K562 (cell line): Measurements from ENCODE around the gene HCN3. TPM values are rescaled to one million over a fixed set of nuclear protein-coding genes. Genes with fewer than 3 reads are reported as not detected.

Source experiments
- ARID3A ChIP-seq: IDR thresholded peaks from 2 replicates; pipeline ENCODE4 v1.6.1; 2012; ENCODE audit warnings: low read depth, low read length, improper control_type of control experiment, borderline replicate concordance
- ATF1 ChIP-seq, 2 experiments: fragments of 450-650 bp in 1 of 2; IDR thresholded peaks; 2 replicates each; pipeline ENCODE4 v1.6.1; 2016; ENCODE audit warnings: missing compliant biosample characterization in 1 of 2, missing genetic modification characterization in 1 of 2
- E2F5 ChIP-seq: sonication (generic); formaldehyde crosslinking; IDR thresholded peaks from 2 replicates; pipeline ENCODE4 v1.8.0; 2022; ENCODE audit warnings: mild to moderate bottlenecking, missing genetic modification reagents
- ETS1 ChIP-seq: conservative IDR thresholded peaks from 2 replicates; pipeline ENCODE4 v1.6.1; 2011; ENCODE audit warnings: low read depth, mild to moderate bottlenecking, low read length; ENCODE audit not compliant: control insufficient read depth
- HDGF ChIP-seq: fragments of 450-650 bp; IDR thresholded peaks from 2 replicates; pipeline ENCODE4 v1.6.1; 2016
- IFI16 ChIP-seq: fragments of 250-450 bp; sonication (Bioruptor Pico); IDR thresholded peaks from 2 replicates; pipeline ENCODE4 v2.1.2; 2022; ENCODE audit warnings: mild to moderate bottlenecking, inconsistent platforms
- KLF16 ChIP-seq: IDR thresholded peaks from 2 replicates; pipeline ENCODE4 v1.6.1; 2016; ENCODE audit warnings: antibody characterized with exemption
- MLX ChIP-seq, 2 experiments: fragments of 450-650 bp in 1 of 2; sonication (generic) in 1 of 2; formaldehyde crosslinking; conservative IDR thresholded peaks; 2 replicates each; pipeline versions ENCODE4 v1.4.0 to v1.8.1; 2020 to 2022; ENCODE audit warnings: mild to moderate bottlenecking in 1 of 2, missing genetic modification reagents in 1 of 2
- MTF1 ChIP-seq: fragments of 250-450 bp; sonication (Bioruptor Pico); IDR thresholded peaks from 2 replicates; pipeline ENCODE4 v1.9.0; 2021; ENCODE audit warnings: moderate library complexity, mild to moderate bottlenecking, inconsistent platforms, borderline replicate concordance
- NBN ChIP-seq: fragments of 450-650 bp; IDR thresholded peaks from 2 replicates; pipeline ENCODE4 v1.6.1; 2016; ENCODE audit warnings: low read depth, mild to moderate bottlenecking
- RNF2 ChIP-seq: sonication (generic); IDR thresholded peaks from 2 replicates; pipeline ENCODE4 v1.6.1; 2016
- RNF219 ChIP-seq: fragments of 250-450 bp; sonication (Bioruptor Pico); IDR thresholded peaks from 2 replicates; pipeline ENCODE4 v1.5.0; 2022; ENCODE audit warnings: mild to moderate bottlenecking
- TCF7L2 ChIP-seq: fragments of 150-350 bp; IDR thresholded peaks from 2 replicates; pipeline ENCODE4 v1.6.1; 2016; ENCODE audit warnings: low read depth, mild to moderate bottlenecking, low read length, moderate library complexity
- TFAP4 ChIP-seq: sonication (generic); formaldehyde crosslinking; IDR thresholded peaks from 2 replicates; pipeline ENCODE4 v1.8.0; 2022; ENCODE audit warnings: missing genetic modification reagents, mild to moderate bottlenecking, moderate library complexity, borderline replicate concordance
- USF1 ChIP-seq: sonication (generic); formaldehyde crosslinking; IDR thresholded peaks from 2 replicates; pipeline ENCODE4 v1.9.0; 2022; ENCODE audit warnings: mild to moderate bottlenecking, missing genetic modification reagents
- ZC3H4 ChIP-seq: sonication (generic); formaldehyde crosslinking; IDR thresholded peaks from 2 replicates; pipeline ENCODE4 v1.9.0; 2021; ENCODE audit warnings: missing genetic modification reagents, borderline replicate concordance
- ZNF124 ChIP-seq: sonication (generic); formaldehyde crosslinking; IDR thresholded peaks from 2 replicates; pipeline ENCODE4 v1.8.1; 2022; ENCODE audit warnings: missing genetic modification reagents
- ZNF75A ChIP-seq: fragments of 450-650 bp; formaldehyde crosslinking; IDR thresholded peaks from 2 replicates; pipeline ENCODE4 v1.4.0; 2020; ENCODE audit warnings: mild to moderate bottlenecking
- ZNF77 ChIP-seq: fragments of 250-450 bp; sonication (Bioruptor Pico); IDR thresholded peaks from 2 replicates; pipeline ENCODE4 v1.5.0; 2020
- polyA plus RNA-seq, 8 experiments: library from polyadenylated mRNA; depleted of rRNA in 4 of 8; stranded (reverse) in 5 of 8; unstranded in 3 of 8; fragments of >200 nt; fragmentation: Nextera tagmentation in 2 of 8; fragmentation: Illumina TruSeq in 1 of 8; extraction: Ambion mirVana in 2 of 8; extraction: Trizol in 1 of 8; gene quantifications; 2 replicates each; pipeline versions ENCODE4 v1.2.1 to v1.2.3, GENCODE V29; 2011 to 2014; ENCODE audit warnings: inconsistent platforms in 1 of 8, missing spikeins in 1 of 8
- total RNA-seq, 7 experiments: library from RNA; depleted of rRNA in 6 of 7; stranded (reverse); fragments of >200 nt in 6 of 7; fragmentation: Illumina TruSeq in 2 of 7; extraction: Trizol in 2 of 7; gene quantifications; 2 replicates each; pipeline versions ENCODE4 v1.2.1 to v1.2.3, GENCODE V29; 2011 to 2021; ENCODE audit warnings: low replicate concordance in 1 of 7

The HCN3 gene
- total and polyA plus RNA-seq, 9 of the 15 experiments (the other 6 are each of a cell fraction or from before 2014, with no cell fraction given) = 0.91 to 9.7 (median 3.9) TPM

GRCh38 chr1:155307247-155307740 is 30.0 kb downstream of the HCN3 start (continued):
- TF ChIP-seq RNF219 (peak; percentile 89), IFI16 (peak; percentile 89), ETS1 (no peak), ZNF75A (peak; percentile 65; the same call in 1 of the 2 replicates), MLX (CRISPR knock-in tag; conservative IDR thresholded peaks at IDR 0.05) (no peak), ZC3H4 (no peak), E2F5 (no peak), HDGF (no peak), USF1 (CRISPR knock-in tag) (no peak), ATF1 (CRISPR knock-in tag; IDR thresholded peaks at IDR 0.05) (no peak), ATF1 (tag; IDR thresholded peaks at IDR 0.05) (peak; percentile 75), MTF1 (CRISPR knock-in tag) (peak; percentile 86; the same call in 1 of the 2 replicates), NBN (no peak), ARID3A (no peak), ZNF124 (CRISPR knock-in tag) (no peak), KLF16 (no peak), TFAP4 (CRISPR knock-in tag) (no peak), TCF7L2 (no peak), ZNF77 (CRISPR knock-in tag) (no peak), RNF2 (no peak)
